ENCODE results near the gene ELOVL5.

DNA sequence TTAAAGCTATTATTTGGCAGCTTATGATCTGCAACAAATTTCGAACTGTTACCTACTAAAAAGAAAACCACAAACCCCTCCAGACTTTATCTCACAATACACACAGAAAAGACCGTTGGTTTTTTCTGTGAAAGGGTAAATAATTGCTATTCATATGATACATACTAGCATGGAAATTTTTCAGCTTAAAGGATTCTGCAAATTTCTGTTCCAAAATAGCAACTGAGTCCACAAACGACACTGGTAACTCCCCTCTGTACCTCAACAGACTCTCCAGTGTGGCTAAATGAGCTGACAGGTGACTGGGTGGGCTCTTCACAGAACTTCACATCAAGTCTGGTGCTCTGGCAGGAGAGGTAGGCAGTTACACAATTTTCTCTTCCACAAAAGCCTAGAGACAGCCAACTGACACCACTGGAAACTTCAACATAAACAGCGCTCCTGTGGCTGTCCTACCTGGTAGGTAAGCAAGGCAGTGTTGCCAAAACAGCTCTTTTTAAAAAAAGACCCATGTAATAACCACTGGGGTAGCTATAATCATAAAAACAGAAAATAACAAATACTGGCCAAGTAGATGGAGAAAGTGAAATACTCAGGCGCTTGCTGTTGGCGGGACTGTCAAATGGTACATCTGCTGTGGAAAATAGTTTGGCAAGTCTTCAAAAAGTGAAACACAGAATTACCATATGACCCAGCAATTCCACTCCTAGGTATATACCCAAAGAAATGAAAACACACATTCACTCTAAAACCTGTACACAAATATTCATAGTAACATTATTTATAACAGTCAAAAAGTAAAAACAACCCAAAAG, 37.8 kb downstream of the ELOVL5 start:
- no peak for TF ChIP-seq MAX (IDR thresholded peaks at IDR 0.05)
- TF ChIP-seq TAF1 (IDR thresholded peaks at IDR 0.05; ENCODE audit: low read depth): no peak
- TF ChIP-seq EP300 (IDR thresholded peaks at IDR 0.05; ENCODE audit: borderline replicate concordance): no peak

Data from Ishikawa (cell line).